K562 (cell line): ENCODE measurements around the gene TBXAS1. TPM values are rescaled to one million over a fixed set of nuclear protein-coding genes. Genes with fewer than 3 reads are reported as not detected.

Source experiments
- ATAC-seq: fragments of 200-7000 bp; cut with Tn5 transposase; 3 replicates; pipeline ENCODE4 v1.9.1; 2020; ENCODE audit warnings: moderate library complexity
- BruUV-seq: library from RNA; stranded (reverse); fragments of 400-500 nt; replicated peaks from 2 replicates; lab custom pipeline; 2021; lab: Mats Ljungman, UMichigan
- CTCF ChIA-PET: fragments of 300-600 bp; formaldehyde crosslinking; extraction: SDS; loops from one replicate; lab custom pipeline; 2021; ENCODE audit warnings: low intra/inter-chr PET ratio; lab: Yijun Ruan, JAX
- POLR2A ChIA-PET: fragments of 300-600, 350-650 bp; sonication (Branson Sonifier 250); formaldehyde crosslinking; extraction: SDS; loops from one replicate; lab custom pipeline; 2021; ENCODE audit warnings: antibody characterized with exemption, inconsistent platforms; lab: Yijun Ruan, JAX
- DNase-seq, 4 experiments: peaks; one replicate each; pipeline versions ENCODE4 v3.0.0 to v3.0.0-alpha.2; 2011 to 2018; ENCODE audit warnings: low spot score in 3 of 4, mixed read lengths in 3 of 4; ENCODE audit errors: extremely low read depth in 1 of 4
- FAIRE-seq: peaks from 2 replicates; lab custom pipeline; 2011; peaks lifted over from hg19 to GRCh38; lab: Jason Lieb, UNC
- H2AFZ ChIP-seq: 2 replicates; pipeline ENCODE4 v1.6.0; 2011; ENCODE audit warnings: low read depth, low read length, control low read depth, inconsistent platforms
- H3K27ac ChIP-seq: fragments of 200-600 bp; 3 replicates; pipeline ENCODE4 v1.8.0; 2011; ENCODE audit warnings: low read depth, mild to moderate bottlenecking, control low read depth, inconsistent platforms, low read length, moderate library complexity, mixed read lengths; ENCODE audit errors: extremely low read depth
- H3K27me3 ChIP-seq, 2 experiments: fragments of 300-600 bp in 1 of 2; 2 replicates in 1 of 2; 3 replicates in 1 of 2; pipeline versions ENCODE4 v1.6.0 to v1.8.0; 2011; ENCODE audit warnings: inconsistent platforms in 2 of 2, low read length in 2 of 2, mild to moderate bottlenecking in 1 of 2, mixed read lengths in 1 of 2, moderate library complexity in 1 of 2; ENCODE audit not compliant: control insufficient read depth in 2 of 2, insufficient read depth in 2 of 2
- H3K36me3 ChIP-seq: fragments of 300-600 bp; 3 replicates; pipeline ENCODE4 v1.8.0; 2011; ENCODE audit warnings: mild to moderate bottlenecking, low read length, inconsistent platforms; ENCODE audit not compliant: control insufficient read depth, insufficient read depth
- H3K4me1 ChIP-seq, 2 experiments: fragments of 200-600 bp in 1 of 2; replicated peaks in 1 of 2; 2 replicates in 1 of 2; 3 replicates in 1 of 2; pipeline versions ENCODE4 v1.5.1 to v1.8.0; 2011; ENCODE audit warnings: inconsistent platforms in 2 of 2, low read length in 2 of 2, mild to moderate bottlenecking in 1 of 2, mixed read lengths in 1 of 2, moderate library complexity in 1 of 2; ENCODE audit not compliant: control insufficient read depth in 2 of 2, insufficient read depth in 2 of 2
- H3K4me2 ChIP-seq: 2 replicates; pipeline ENCODE4 v1.6.1; 2011; ENCODE audit warnings: low read length, control low read depth, inconsistent platforms, mixed read lengths; ENCODE audit not compliant: insufficient read depth
- H3K4me3 ChIP-seq: fragments of 200-600 bp; sonication (generic), shearing (Covaris generic); 2 replicates; pipeline ENCODE4 v1.5.1; 2016; ENCODE audit warnings: control low read depth, inconsistent platforms
- H3K79me2 ChIP-seq: fragments of 200-600 bp; 3 replicates; pipeline ENCODE4 v1.8.0; 2011; ENCODE audit warnings: low read length, inconsistent platforms; ENCODE audit not compliant: control insufficient read depth, insufficient read depth
- H3K9ac ChIP-seq, 2 experiments: 2 replicates each; pipeline versions ENCODE4 v1.6.0 to v1.6.1; 2011; ENCODE audit warnings: low read depth in 2 of 2, low read length in 2 of 2, control low read depth in 1 of 2, inconsistent platforms in 1 of 2, mild to moderate bottlenecking in 1 of 2, mixed read lengths in 1 of 2; ENCODE audit not compliant: insufficient read depth in 1 of 2
- H3K9me1 ChIP-seq: one replicate; pipeline ENCODE4 v1.6.0; 2011; ENCODE audit warnings: inconsistent platforms, mild to moderate bottlenecking, low read length, moderate library complexity; ENCODE audit not compliant: control insufficient read depth, insufficient read depth
- H3K9me3 ChIP-seq: replicated peaks from 2 replicates; pipeline ENCODE4 v1.5.1; 2011; ENCODE audit warnings: low read depth, low read length, inconsistent platforms; ENCODE audit not compliant: control insufficient read depth, insufficient read depth
- H4K20me1 ChIP-seq: replicated peaks from 2 replicates; pipeline ENCODE4 v1.6.1; 2011; ENCODE audit warnings: low read length, inconsistent platforms, mixed read lengths; ENCODE audit not compliant: control insufficient read depth, insufficient read depth
- CBX3 ChIP-seq, 2 experiments: IDR thresholded peaks; 1 replicate in 1 of 2; 2 replicates in 1 of 2; pipeline ENCODE4 v1.6.1; 2012; ENCODE audit warnings: inconsistent platforms in 2 of 2, low read length in 2 of 2, borderline replicate concordance in 1 of 2, control low read depth in 1 of 2
- CBX5 ChIP-seq: IDR thresholded peaks from 2 replicates; pipeline ENCODE4 v1.6.1; 2014; ENCODE audit warnings: low read depth, borderline replicate concordance
- CREB1 ChIP-seq, 2 experiments: sonication (generic) in 1 of 2; formaldehyde crosslinking in 1 of 2; IDR thresholded peaks; 2 replicates each; pipeline versions ENCODE4 v1.6.1 to v1.8.0; 2012 to 2022; ENCODE audit warnings: inconsistent platforms in 1 of 2, mild to moderate bottlenecking in 1 of 2, missing genetic modification reagents in 1 of 2, moderate library complexity in 1 of 2
- ID3 ChIP-seq, 2 experiments: fragments of 250-450 bp in 1 of 2; fragments of 450-650 bp in 1 of 2; sonication (Bioruptor Pico) in 1 of 2; IDR thresholded peaks; 2 replicates each; pipeline versions ENCODE4 v1.6.1 to v1.8.0; 2016 to 2021; ENCODE audit warnings: mild to moderate bottlenecking in 2 of 2, moderate library complexity in 2 of 2, missing compliant biosample characterization in 1 of 2, missing genetic modification characterization in 1 of 2
- KAT7 ChIP-seq: sonication (generic); formaldehyde crosslinking; IDR thresholded peaks from 2 replicates; pipeline ENCODE4 v1.8.0; 2022; ENCODE audit warnings: missing genetic modification reagents, mild to moderate bottlenecking, borderline replicate concordance
- MEF2A ChIP-seq: IDR thresholded peaks from 2 replicates; pipeline ENCODE4 v1.6.1; 2011; ENCODE audit warnings: low read depth, mild to moderate bottlenecking, low read length, moderate library complexity; ENCODE audit not compliant: control insufficient read depth
- POLR2AphosphoS2 ChIP-seq: IDR thresholded peaks from 2 replicates; pipeline ENCODE4 v1.6.1; 2012; ENCODE audit warnings: low read length, improper control_type of control experiment
- RFX7 ChIP-seq: fragments of 250-450 bp; sonication (Bioruptor Pico); IDR thresholded peaks from 2 replicates; pipeline ENCODE4 v1.5.1; 2021; ENCODE audit warnings: mild to moderate bottlenecking
- SRSF3 ChIP-seq: fragments of 200-400 bp; formaldehyde crosslinking; IDR thresholded peaks from 2 replicates; pipeline ENCODE4 v1.6.1; 2016; ENCODE audit warnings: mild to moderate bottlenecking, low read length, moderate library complexity; ENCODE audit not compliant: insufficient read depth
- STAG1 ChIP-seq: sonication (generic); formaldehyde crosslinking; IDR thresholded peaks from 2 replicates; pipeline ENCODE4 v1.5.0; 2020; ENCODE audit warnings: missing genetic modification reagents, borderline replicate concordance
- ZBTB5 ChIP-seq: fragments of 450-650 bp; IDR thresholded peaks from 2 replicates; pipeline ENCODE4 v1.6.1; 2017; ENCODE audit warnings: antibody characterized with exemption
- ZFP1 ChIP-seq: fragments of 450-650 bp; formaldehyde crosslinking; IDR thresholded peaks from 2 replicates; pipeline ENCODE4 v1.4.0; 2020; ENCODE audit warnings: mild to moderate bottlenecking, mixed read lengths
- ZNF146 ChIP-seq: IDR thresholded peaks from one replicate; pipeline ENCODE4 v1.6.1; 2018; ENCODE audit warnings: missing compliant biosample characterization; ENCODE audit not compliant: unreplicated experiment
- WGBS: fragments of 100-300 bp; shearing (Covaris generic); methylation state at CpG from one replicate; pipeline ENCODE4 v1.1.6; 2016; ENCODE audit warnings: low coverage, mixed read lengths; ENCODE audit not compliant: insufficient coverage; ENCODE audit errors: missing lambda C conversion rate; 5-methylcytosine and 5-hydroxymethylcytosine counted together
- in situ Hi-C: fragments of 300-500 bp; cut with MboI; formaldehyde crosslinking; loops from 4 replicates; pipeline ENCODE4 v1.15.0; 2018; ENCODE audit warnings: inconsistent platforms, mixed read lengths
- intact Hi-C: fragments of 100-400 bp; cut with micrococcal nuclease; formaldehyde crosslinking; loops from 2 replicates; pipeline ENCODE4 v1.14.2; 2022
- polyA plus RNA-seq, 8 experiments: library from polyadenylated mRNA; depleted of rRNA in 4 of 8; stranded (reverse) in 5 of 8; unstranded in 3 of 8; fragments of >200 nt; fragmentation: Nextera tagmentation in 2 of 8; fragmentation: Illumina TruSeq in 1 of 8; extraction: Ambion mirVana in 2 of 8; extraction: Trizol in 1 of 8; gene quantifications; 2 replicates each; pipeline versions ENCODE4 v1.2.1 to v1.2.3, GENCODE V29; 2011 to 2014; ENCODE audit warnings: inconsistent platforms in 1 of 8, missing spikeins in 1 of 8
- total RNA-seq, 7 experiments: library from RNA; depleted of rRNA in 6 of 7; stranded (reverse); fragments of >200 nt in 6 of 7; fragmentation: Illumina TruSeq in 2 of 7; extraction: Trizol in 2 of 7; gene quantifications; 2 replicates each; pipeline versions ENCODE4 v1.2.1 to v1.2.3, GENCODE V29; 2011 to 2021; ENCODE audit warnings: low replicate concordance in 1 of 7

Gene TBXAS1
- total and polyA plus RNA-seq, 9 of the 15 experiments (the other 6 are each of a cell fraction or from before 2014, with no cell fraction given): 1.1 to 8.3 (median 1.9) TPM

- in situ Hi-C loops: no loop called here
- intact Hi-C loops: no loop called here
- DNase-seq: no peak
- H3K9ac ChIP-seq: no peak overlapping the region
- FAIRE-seq: no peak
- ChIA-PET POLR2A (no interaction called here), CTCF (no interaction called here)
- 76% methylated on average over 1 of the region's 1 CpG for WGBS
- BruUV-seq: no TSS peak
- H3K27me3 ChIP-seq: no peaks in the 10 kb centered on the region
- H3K27ac ChIP-seq: no peak overlapping the region
- H3K9me1 ChIP-seq: no peaks in the 10 kb centered on the region
- no peak for ATAC-seq
- no peaks in the 10 kb centered on the region for H3K9me3 ChIP-seq
- peaks cover 9% of the 10 kb centered on the region; the same call in 1 of the 3 replicates for H3K36me3 ChIP-seq
- no peak overlapping the region for H3K4me3 ChIP-seq
- no peaks in the 10 kb centered on the region for H3K4me1 ChIP-seq
- H3K79me2 ChIP-seq: no peaks in the 10 kb centered on the region
- no peak for TF ChIP-seq CREB1 (IDR thresholded peaks at IDR 0.05)
- no peak for TF ChIP-seq CREB1 (CRISPR knock-in tag; IDR thresholded peaks at IDR 0.05)
- no peak for TF ChIP-seq KAT7 (CRISPR knock-in tag)
- no peak for TF ChIP-seq SRSF3
- no peak for TF ChIP-seq MEF2A
- TF ChIP-seq POLR2AphosphoS2: no peak
- no peak for TF ChIP-seq STAG1 (CRISPR knock-in tag)
- TF ChIP-seq RFX7: no peak
- TF ChIP-seq CBX3 (IDR thresholded peaks at IDR 0.05; ENCODE audit: borderline replicate concordance in 1 of 2, low read length in 2 of 2): no peak
- TF ChIP-seq ZFP1 (CRISPR knock-in tag): no peak
- no peak for TF ChIP-seq CBX5
- TF ChIP-seq ZNF146 (CRISPR knock-in tag): no peak
- TF ChIP-seq ID3 (CRISPR knock-in tag; IDR thresholded peaks at IDR 0.05): no peak
- no peak for TF ChIP-seq ID3 (tag; IDR thresholded peaks at IDR 0.05)
- no peak for TF ChIP-seq ZBTB5
- no peaks in the 10 kb centered on the region for H4K20me1 ChIP-seq
- no peak overlapping the region for H3K4me2 ChIP-seq
- no peak overlapping the region for H2AFZ ChIP-seq
Observed at GRCh38 chr7:140031364-140031763, 202.3 kb downstream of the TBXAS1 start.
